Smooth muscle cell (in vitro differentiated cells): ENCODE data around the gene CLASP1. TPM values are rescaled to one million over a fixed set of nuclear protein-coding genes. Genes with fewer than 3 reads are reported as not detected.

Experiments used
- DNase-seq: peaks from one replicate; lab custom pipeline; 2025; ENCODE audit not compliant: unreplicated experiment; lab: John Stamatoyannopoulos, UW
- H2AFZ ChIP-seq: fragments of 200-600 bp; sonication (generic); 2 replicates; pipeline ENCODE4 v1.6.0; 2016; ENCODE audit warnings: antibody characterized with exemption, low read depth, mild to moderate bottlenecking
- H3F3A ChIP-seq: fragments of 200-600 bp; sonication (generic); 2 replicates; pipeline ENCODE4 v1.6.0; 2017; ENCODE audit warnings: antibody characterized with exemption, low read depth
- H3K27ac ChIP-seq: fragments of 200-600 bp; sonication (generic); 2 replicates; pipeline ENCODE4 v1.5.1; 2016; ENCODE audit warnings: low read depth, mild to moderate bottlenecking
- H3K27me3 ChIP-seq: fragments of 200-600 bp; sonication (generic); 2 replicates; pipeline ENCODE4 v1.6.1; 2016; ENCODE audit warnings: low read depth, mild to moderate bottlenecking
- H3K36me3 ChIP-seq: fragments of 200-600 bp; sonication (generic); 2 replicates; pipeline ENCODE4 v1.5.1; 2016; ENCODE audit warnings: low read depth
- H3K4me1 ChIP-seq: fragments of 200-600 bp; sonication (generic); 2 replicates; pipeline ENCODE4 v1.5.1; 2016; ENCODE audit warnings: low read depth
- H3K4me2 ChIP-seq: fragments of 200-600 bp; sonication (generic); 2 replicates; pipeline ENCODE4 v1.6.0; 2016; ENCODE audit warnings: mild to moderate bottlenecking
- H3K4me3 ChIP-seq: fragments of 200-600 bp; sonication (generic); 2 replicates; pipeline ENCODE4 v1.5.1; 2016; ENCODE audit warnings: mild to moderate bottlenecking
- H3K79me2 ChIP-seq: fragments of 200-600 bp; sonication (generic); 2 replicates; pipeline ENCODE4 v1.6.0; 2016; ENCODE audit warnings: low read depth, mild to moderate bottlenecking
- H3K9ac ChIP-seq: fragments of 200-600 bp; sonication (generic); 2 replicates; pipeline ENCODE4 v1.6.0; 2016; ENCODE audit warnings: low read depth
- H3K9me3 ChIP-seq: fragments of 200-600 bp; sonication (generic); replicated peaks from 2 replicates; pipeline ENCODE4 v1.5.1; 2016; ENCODE audit warnings: low read depth
- H4K20me1 ChIP-seq: fragments of 200-600 bp; sonication (generic); 2 replicates; pipeline ENCODE4 v1.6.0; 2016; ENCODE audit warnings: low read depth
- CTCF ChIP-seq: fragments of 200-600 bp; sonication (generic); IDR thresholded peaks from 2 replicates; pipeline ENCODE4 v1.5.1; 2017; ENCODE audit warnings: borderline replicate concordance, mild to moderate bottlenecking, antibody characterized with exemption; ENCODE audit not compliant: insufficient read depth, poor library complexity, severe bottlenecking
- WGBS: methylation state at CpG from one replicate; pipeline ENCODE4 v1.1.7; 2016; ENCODE audit warnings: low lambda C conversion rate; 5-methylcytosine and 5-hydroxymethylcytosine counted together
- polyA plus RNA-seq: library from polyadenylated mRNA; unstranded; fragments of >200 nt; fragmentation: Nextera tagmentation; extraction: Ambion mirVana; gene quantifications from 2 replicates; pipeline ENCODE4 v1.2.1, GENCODE V29; 2016
- total RNA-seq: library from RNA; depleted of rRNA; stranded (reverse); fragments of >200 nt; gene quantifications from 2 replicates; pipeline ENCODE4 v1.2.3, GENCODE V29; 2014

Gene CLASP1
- total and polyA plus RNA-seq, 2 experiments from 2014 or later: 15.0 to 33.8 TPM

DNA sequence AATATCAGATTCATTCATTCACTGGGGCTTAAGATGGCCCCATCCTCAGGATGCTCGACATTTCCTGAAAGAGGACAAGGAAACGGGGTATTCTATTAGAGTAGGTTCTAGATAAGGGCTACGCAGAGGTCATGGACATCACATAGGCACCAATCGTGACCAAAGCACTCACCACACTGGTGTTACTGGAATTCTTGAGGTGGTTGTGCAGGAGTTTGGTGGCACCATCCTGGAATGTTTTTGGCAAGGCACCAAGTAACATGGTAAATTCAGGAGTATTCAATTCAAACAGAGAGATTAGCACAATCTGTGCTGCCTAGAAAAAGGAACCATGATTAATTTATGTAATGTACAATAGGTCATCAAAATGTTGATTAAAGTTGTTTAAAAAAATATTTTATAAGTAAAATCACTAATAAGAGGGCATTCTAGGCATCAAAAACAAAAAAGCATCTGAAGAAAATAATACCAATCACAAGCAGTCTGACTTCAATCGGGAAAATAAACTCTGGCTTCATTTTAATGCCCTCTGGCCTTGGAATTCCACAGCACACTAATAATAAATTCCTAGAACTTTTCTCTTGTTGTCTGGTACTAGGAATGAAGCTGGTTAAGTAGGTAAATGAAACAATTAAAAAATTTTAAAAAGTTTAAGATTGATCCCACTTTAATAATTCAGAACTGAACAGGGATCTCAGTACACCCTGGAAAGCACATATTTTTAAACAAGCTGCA lies 261.5 kb downstream of the CLASP1 start:
- TF ChIP-seq CTCF: no peak
- Histone ChIP-seq H3K4me3 (no peak overlapping the region), H3K27ac (no peak overlapping the region), H3K4me1 (peaks cover 8% of the 10 kb centered on the region), H3K27me3 (no peaks in the 10 kb centered on the region), H3K36me3 (peaks cover 16% of the 10 kb centered on the region), H3K79me2 (no peaks in the 10 kb centered on the region), H3F3A (no peaks in the 10 kb centered on the region), H3K4me2 (no peak overlapping the region), H3K9me3 (no peaks in the 10 kb centered on the region), H4K20me1 (no peaks in the 10 kb centered on the region), H2AFZ (no peak overlapping the region), H3K9ac (no peak overlapping the region)
- WGBS: 98% methylated on average over 5 of the region's 5 CpGs
- no peak for DNase-seq

DNA sequence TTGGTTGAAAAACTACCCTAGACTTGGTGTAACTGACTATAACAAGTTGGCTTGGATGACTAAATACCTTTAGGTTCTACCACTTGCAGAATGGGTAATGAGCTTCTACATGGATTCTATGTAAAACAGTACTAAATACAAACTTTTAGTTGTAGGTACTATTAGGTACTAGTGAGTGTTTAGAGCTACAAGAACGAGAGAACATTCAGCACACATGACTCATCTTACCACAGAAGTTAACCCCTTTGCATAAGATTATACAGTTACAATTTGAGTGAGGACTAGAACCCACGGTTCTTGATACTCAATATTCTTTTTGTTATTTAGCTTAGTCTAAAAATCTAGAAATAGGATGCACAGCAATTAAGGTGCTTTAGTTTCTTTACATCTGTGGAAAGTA lies 262.6 kb downstream of the CLASP1 start:
- peaks cover 8% of the 10 kb centered on the region for H3K4me1 ChIP-seq
- peaks cover 21% of the 10 kb centered on the region for H3K36me3 ChIP-seq
- H3K4me2 ChIP-seq: no peak overlapping the region
- no peaks in the 10 kb centered on the region for H3F3A ChIP-seq
- H3K9me3 ChIP-seq: no peaks in the 10 kb centered on the region
- H2AFZ ChIP-seq: no peak overlapping the region
- H3K79me2 ChIP-seq: no peaks in the 10 kb centered on the region
- H4K20me1 ChIP-seq: no peaks in the 10 kb centered on the region
- TF ChIP-seq CTCF: no peak
- no peak overlapping the region for H3K9ac ChIP-seq
- no peaks in the 10 kb centered on the region for H3K27me3 ChIP-seq
- DNase-seq: no peak
- H3K4me3 ChIP-seq: no peak overlapping the region
- WGBS: 42% methylated on average over 2 of the region's 2 CpGs
- H3K27ac ChIP-seq: no peak overlapping the region

- H3K27ac ChIP-seq: no peak overlapping the region
- H3K27me3 ChIP-seq: no peaks in the 10 kb centered on the region
- H3K36me3 ChIP-seq: peaks cover 18% of the 10 kb centered on the region
- TF ChIP-seq CTCF: no peak
- H2AFZ ChIP-seq: no peak overlapping the region
- H3F3A ChIP-seq: no peaks in the 10 kb centered on the region
- H3K4me2 ChIP-seq: no peak overlapping the region
- H3K79me2 ChIP-seq: no peaks in the 10 kb centered on the region
- no peak overlapping the region for H3K4me3 ChIP-seq
- no peaks in the 10 kb centered on the region for H4K20me1 ChIP-seq
- no peak for DNase-seq
- peaks cover 8% of the 10 kb centered on the region for H3K4me1 ChIP-seq
- H3K9me3 ChIP-seq: no peaks in the 10 kb centered on the region
- H3K9ac ChIP-seq: no peak overlapping the region
Measured at GRCh38 chr2:121386102-121386501, 263.2 kb downstream of the CLASP1 start.

DNA sequence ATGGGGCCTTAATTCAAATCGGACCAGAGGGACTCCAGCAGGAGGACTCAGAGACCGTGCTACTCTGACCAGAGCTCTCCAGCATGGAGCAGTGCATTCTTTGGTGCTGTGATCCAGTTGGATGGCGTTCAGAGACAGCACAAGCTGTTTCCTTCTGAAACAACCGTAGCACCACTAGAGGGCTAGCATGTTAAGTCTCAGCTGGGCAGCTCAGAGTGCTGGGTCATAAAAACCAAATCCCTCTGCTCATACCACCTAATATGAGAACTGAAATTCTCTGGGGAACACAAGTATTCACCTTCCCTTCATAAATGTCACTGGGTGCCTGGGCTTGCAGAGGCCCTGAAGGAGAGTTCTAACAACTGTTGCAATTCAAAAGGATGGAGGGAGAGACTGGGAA lies 266.5 kb downstream of the CLASP1 start:
- Histone ChIP-seq H3K4me1 (peaks cover 8% of the 10 kb centered on the region), H3K27me3 (no peaks in the 10 kb centered on the region), H3K9ac (no peak overlapping the region), H4K20me1 (peaks cover 4% of the 10 kb centered on the region), H3F3A (no peaks in the 10 kb centered on the region), H3K36me3 (peaks cover 17% of the 10 kb centered on the region), H3K4me3 (no peak overlapping the region), H3K27ac (no peak overlapping the region), H3K4me2 (no peak overlapping the region), H2AFZ (no peak overlapping the region), H3K79me2 (no peaks in the 10 kb centered on the region), H3K9me3 (no peaks in the 10 kb centered on the region)
- 96% methylated on average over 4 of the region's 4 CpGs for WGBS
- TF ChIP-seq CTCF: no peak
- no peak for DNase-seq
